IMR-90 (cell line): ENCODE measurements around the gene CPED1. TPM values are rescaled to one million over a fixed set of nuclear protein-coding genes. Genes with fewer than 3 reads are reported as not detected.

ENCODE experiments used
- ATAC-seq: fragments of 200-7000 bp; cut with Tn5 transposase; 2 replicates; pipeline ENCODE4 v1.9.1; 2020; ENCODE audit warnings: low read depth, mild to moderate bottlenecking, moderate library complexity
- BruUV-seq: library from RNA; stranded (reverse); fragments of 400-500 nt; replicated peaks from 2 replicates; lab custom pipeline; 2021; lab: Mats Ljungman, UMichigan
- CTCF ChIA-PET: fragments of 300-600 bp; formaldehyde crosslinking; extraction: SDS; loops from one replicate; lab custom pipeline; 2021; ENCODE audit warnings: antibody characterized with exemption; lab: Yijun Ruan, JAX
- POLR2A ChIA-PET: fragments of 300-600 bp; sonication (Branson Sonifier 250); formaldehyde crosslinking; loops from one replicate; lab custom pipeline; 2022; ENCODE audit warnings: antibody characterized with exemption; ENCODE audit not compliant: unreplicated experiment; lab: Charles Lee
- DNase-seq: peaks from one replicate; pipeline ENCODE4 v3.0.0; 2013
- H2AFZ ChIP-seq: replicated peaks from 2 replicates; pipeline ENCODE3; 2013; ENCODE audit warnings: low read length, mild to moderate bottlenecking; ENCODE audit not compliant: poor library complexity
- H2AK5ac ChIP-seq: 2 replicates; pipeline ENCODE4 v1.6.1; 2013; ENCODE audit warnings: low read depth, low read length, inconsistent platforms
- H2AK9ac ChIP-seq: replicated peaks from 2 replicates; pipeline ENCODE3; 2013; ENCODE audit warnings: mild to moderate bottlenecking, low read depth, low read length, moderate library complexity; ENCODE audit not compliant: poor library complexity
- H2BK120ac ChIP-seq: 2 replicates; pipeline ENCODE4 v1.6.1; 2013; ENCODE audit warnings: low read depth, low read length, inconsistent platforms
- H2BK15ac ChIP-seq: 3 replicates; pipeline ENCODE4 v1.6.1; 2013; ENCODE audit warnings: low read depth, low read length, inconsistent platforms
- H2BK20ac ChIP-seq: 2 replicates; pipeline ENCODE4 v1.6.1; 2013; ENCODE audit warnings: low read depth, mild to moderate bottlenecking, inconsistent platforms, low read length, moderate library complexity
- H2BK5ac ChIP-seq: 2 replicates; pipeline ENCODE4 v1.6.1; 2013; ENCODE audit warnings: mild to moderate bottlenecking, low read depth, low read length, inconsistent platforms; ENCODE audit not compliant: poor library complexity, severe bottlenecking
- H3K14ac ChIP-seq: replicated peaks from 2 replicates; pipeline ENCODE4 v1.6.1; 2013; ENCODE audit warnings: low read depth, low read length, inconsistent platforms
- H3K18ac ChIP-seq: 2 replicates; pipeline ENCODE4 v1.6.1; 2013; ENCODE audit warnings: low read depth, low read length, control low read depth
- H3K23ac ChIP-seq: 2 replicates; pipeline ENCODE4 v1.6.1; 2013; ENCODE audit warnings: low read depth, low read length, inconsistent platforms
- H3K27ac ChIP-seq: 2 replicates; pipeline ENCODE4 v1.5.1; 2013; ENCODE audit warnings: mild to moderate bottlenecking, control low read depth, low read length; ENCODE audit not compliant: insufficient read depth
- H3K27me3 ChIP-seq: 2 replicates; pipeline ENCODE4 v1.6.1; 2013; ENCODE audit warnings: low read length; ENCODE audit not compliant: control insufficient read depth, insufficient read depth
- H3K36me3 ChIP-seq: 2 replicates; pipeline ENCODE4 v1.6.1; 2013; ENCODE audit warnings: low read length, mixed read lengths; ENCODE audit not compliant: control insufficient read depth, insufficient read depth
- H3K4ac ChIP-seq: 2 replicates; pipeline ENCODE4 v1.6.1; 2013; ENCODE audit warnings: low read depth, low read length, inconsistent platforms
- H3K4me1 ChIP-seq: 2 replicates; pipeline ENCODE4 v1.6.1; 2013; ENCODE audit warnings: low read length, mixed read lengths; ENCODE audit not compliant: control insufficient read depth, insufficient read depth
- H3K4me2 ChIP-seq: 2 replicates; pipeline ENCODE4 v1.6.1; 2013; ENCODE audit warnings: low read depth, mild to moderate bottlenecking, control low read depth, low read length, moderate library complexity
- H3K4me3 ChIP-seq: 2 replicates; pipeline ENCODE4 v1.5.1; 2013; ENCODE audit warnings: low read depth, mild to moderate bottlenecking, control low read depth, low read length, moderate library complexity; ENCODE audit not compliant: insufficient read depth
- H3K56ac ChIP-seq: 2 replicates; pipeline ENCODE4 v1.6.1; 2013; ENCODE audit warnings: low read length, inconsistent platforms; ENCODE audit not compliant: insufficient read depth; ENCODE audit errors: extremely low read depth
- H3K79me1 ChIP-seq, 2 experiments: 2 replicates each; pipeline ENCODE4 v1.6.1; 2013; ENCODE audit warnings: low read length in 2 of 2, inconsistent platforms in 1 of 2, low read depth in 1 of 2
- H3K9ac ChIP-seq: 2 replicates; pipeline ENCODE4 v1.6.1; 2013; ENCODE audit warnings: low read depth, low read length, control low read depth
- H3K9me1 ChIP-seq: 2 replicates; pipeline ENCODE4 v1.6.1; 2013; ENCODE audit warnings: low read length, inconsistent platforms; ENCODE audit not compliant: insufficient read depth
- H3K9me3 ChIP-seq: 2 replicates; pipeline ENCODE4 v1.6.1; 2013; ENCODE audit warnings: low read length; ENCODE audit not compliant: control insufficient read depth, insufficient read depth
- H4K20me1 ChIP-seq: 2 replicates; pipeline ENCODE4 v1.6.1; 2013; ENCODE audit warnings: low read length, inconsistent platforms; ENCODE audit not compliant: insufficient read depth
- H4K5ac ChIP-seq: 2 replicates; pipeline ENCODE4 v1.6.1; 2013; ENCODE audit warnings: mild to moderate bottlenecking, low read depth, low read length, control low read depth
- H4K8ac ChIP-seq, 2 experiments: 2 replicates each; pipeline ENCODE4 v1.6.1; 2013; ENCODE audit warnings: low read depth in 2 of 2, low read length in 2 of 2, control low read depth in 1 of 2, inconsistent platforms in 1 of 2
- H4K91ac ChIP-seq: 2 replicates; pipeline ENCODE4 v1.6.1; 2013; ENCODE audit warnings: low read depth, low read length, inconsistent platforms; ENCODE audit not compliant: insufficient read depth
- CEBPB ChIP-seq: IDR thresholded peaks from 2 replicates; pipeline ENCODE4 v1.6.1; 2012; ENCODE audit warnings: low read depth, low read length, improper control_type of control experiment
- MAFK ChIP-seq: IDR thresholded peaks from 2 replicates; pipeline ENCODE4 v1.6.1; 2012; ENCODE audit warnings: low read depth, low read length, improper control_type of control experiment
- MAZ ChIP-seq: IDR thresholded peaks from 2 replicates; pipeline ENCODE4 v1.6.1; 2012; ENCODE audit warnings: low read depth, mild to moderate bottlenecking, low read length, improper control_type of control experiment, moderate library complexity, borderline replicate concordance
- NFE2L2 ChIP-seq: fragments of 150-350 bp; IDR thresholded peaks from 2 replicates; pipeline ENCODE4 v1.6.1; 2016; ENCODE audit warnings: low read depth, mild to moderate bottlenecking, low read length
- RCOR1 ChIP-seq: IDR thresholded peaks from 2 replicates; pipeline ENCODE4 v1.6.1; 2012; ENCODE audit warnings: mild to moderate bottlenecking, low read length, improper control_type of control experiment; ENCODE audit not compliant: insufficient replicate concordance
- WGBS, 2 experiments: methylation state at CpG; one replicate each; pipeline versions ENCODE4 v1.1.5 to v1.1.7; 2013; ENCODE audit warnings: missing lambda C conversion rate in 2 of 2; ENCODE audit not compliant: insufficient read length in 1 of 2; ENCODE audit errors: extremely low coverage in 2 of 2; 5-methylcytosine and 5-hydroxymethylcytosine counted together
- dilution Hi-C: fragments of 300-500 bp; cut with HindIII; formaldehyde crosslinking; loops from one replicate; pipeline ENCODE4 v1.14.3; 2018; ENCODE audit warnings: low sequenced_read_pairs; ENCODE audit not compliant: unreplicated experiment
- in situ Hi-C: fragments of 300-500 bp; cut with MboI; formaldehyde crosslinking; loops from 3 replicates; pipeline ENCODE4 v1.14.3; 2019; ENCODE audit warnings: low sequenced_read_pairs, inconsistent platforms, mixed read lengths
- intact Hi-C: fragments of 100-400 bp; cut with micrococcal nuclease; formaldehyde crosslinking; loops from 2 replicates; pipeline ENCODE4 v1.10.0; 2022
- polyA plus RNA-seq, 3 experiments: library from polyadenylated mRNA; depleted of rRNA; stranded (reverse); fragments of >200 nt; gene quantifications; 2 replicates each; pipeline ENCODE4 v1.2.3, GENCODE V29; 2012; ENCODE audit warnings: low replicate concordance in 1 of 3
- total RNA-seq: library from RNA; depleted of rRNA; stranded (reverse); fragments of >200 nt; gene quantifications from 2 replicates; pipeline ENCODE4 v1.2.3, GENCODE V29; 2012
- TF ChIP-seq, protein P1 (sequence below): fragments of 150-350 bp; IDR thresholded peaks from 2 replicates; pipeline ENCODE4 v1.6.1; 2017; ENCODE audit warnings: mild to moderate bottlenecking, antibody characterized with exemption, low read length, low read depth
- TF ChIP-seq, protein P2 (sequence below): conservative IDR thresholded peaks from 2 replicates; pipeline ENCODE4 v1.5.1; 2012; ENCODE audit warnings: mild to moderate bottlenecking, low read depth, low read length, improper control_type of control experiment

CPED1 gene
- total and polyA plus RNA-seq, 2 of the 4 experiments (the other 2 are of a cell fraction) = 31.2 to 96.8 TPM

DNA sequence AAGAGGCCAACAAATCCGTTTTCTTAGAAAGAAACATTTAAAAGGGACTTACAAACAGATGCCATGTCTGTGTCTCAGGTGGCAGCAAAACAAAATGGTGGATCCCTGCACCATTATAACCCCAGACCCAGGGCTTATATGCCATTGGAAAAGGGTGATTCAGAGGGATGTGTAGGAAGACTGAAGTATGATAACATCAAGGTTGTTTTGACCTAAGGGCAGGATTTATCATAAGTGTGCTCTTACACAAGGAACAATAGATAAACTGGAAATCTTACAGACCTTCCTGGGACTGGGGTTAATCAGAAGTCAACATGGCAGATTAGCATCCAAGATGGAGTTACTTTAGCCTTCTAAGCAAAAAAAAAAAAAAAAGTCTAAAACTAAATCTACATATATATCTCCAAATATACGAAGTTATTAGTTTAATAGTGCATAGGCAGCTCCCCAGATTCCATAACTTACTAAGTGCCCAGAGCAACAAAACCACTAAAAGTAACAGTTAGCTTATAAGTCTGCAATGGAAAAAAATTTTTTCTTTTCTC, 306.0 kb downstream of the CPED1 start:
- intact Hi-C loops = no loop called here
- Histone ChIP-seq H2BK20ac (no peak overlapping the region), H4K91ac (no peak overlapping the region), H3K36me3 (peaks cover 3% of the 10 kb centered on the region), H2AK5ac (no peak overlapping the region), H3K27ac (no peak overlapping the region), H3K9ac (no peak overlapping the region), H3K18ac (no peak overlapping the region), H4K8ac (no peak overlapping the region), H2AK9ac (no peak overlapping the region), H3K4me1 (no peaks in the 10 kb centered on the region; the same call in 1 of the 2 replicates), H3K4me2 (no peak overlapping the region), H3K4ac (no peak overlapping the region), H2BK5ac (no peak overlapping the region), H3K56ac (no peak overlapping the region), H2BK120ac (no peak overlapping the region), H3K23ac (no peak overlapping the region), H4K5ac (no peak overlapping the region), H3K4me3 (no peak overlapping the region), H3K79me1 (peaks cover 3 to 4% of the 10 kb centered on the region in 2 experiments; a peak in 1 of 4 replicates), H2BK15ac (no peak overlapping the region), H2AFZ (no peak overlapping the region), H3K9me3 (no peaks in the 10 kb centered on the region; the same call in 1 of the 2 replicates), H3K27me3 (no peaks in the 10 kb centered on the region), H3K14ac (no peak overlapping the region), H3K9me1 (peaks cover 6% of the 10 kb centered on the region; the same call in 1 of the 2 replicates), H4K20me1 (no peaks in the 10 kb centered on the region)
- in situ Hi-C loops = no loop called here
- no CpG with 5 or more reads among the region's 2 CpGs for WGBS, 2 experiments
- dilution Hi-C loops = no loop called here
- BruUV-seq = no TSS peak
- POLR2A ChIA-PET = interaction anchor here (0.6 kb wide), 1 partner anchor 148 kb away, joined by 3 read pairs; no protein-coding TSS in a partner anchor
- TF ChIP-seq MAZ (no peak), MAFK (no peak), RCOR1 (no peak), CEBPB (no peak), NFE2L2 (no peak)
- TF ChIP-seq, protein P1, sequence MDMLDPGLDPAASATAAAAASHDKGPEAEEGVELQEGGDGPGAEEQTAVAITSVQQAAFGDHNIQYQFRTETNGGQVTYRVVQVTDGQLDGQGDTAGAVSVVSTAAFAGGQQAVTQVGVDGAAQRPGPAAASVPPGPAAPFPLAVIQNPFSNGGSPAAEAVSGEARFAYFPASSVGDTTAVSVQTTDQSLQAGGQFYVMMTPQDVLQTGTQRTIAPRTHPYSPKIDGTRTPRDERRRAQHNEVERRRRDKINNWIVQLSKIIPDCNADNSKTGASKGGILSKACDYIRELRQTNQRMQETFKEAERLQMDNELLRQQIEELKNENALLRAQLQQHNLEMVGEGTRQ = no peak
- TF ChIP-seq, protein P2, sequence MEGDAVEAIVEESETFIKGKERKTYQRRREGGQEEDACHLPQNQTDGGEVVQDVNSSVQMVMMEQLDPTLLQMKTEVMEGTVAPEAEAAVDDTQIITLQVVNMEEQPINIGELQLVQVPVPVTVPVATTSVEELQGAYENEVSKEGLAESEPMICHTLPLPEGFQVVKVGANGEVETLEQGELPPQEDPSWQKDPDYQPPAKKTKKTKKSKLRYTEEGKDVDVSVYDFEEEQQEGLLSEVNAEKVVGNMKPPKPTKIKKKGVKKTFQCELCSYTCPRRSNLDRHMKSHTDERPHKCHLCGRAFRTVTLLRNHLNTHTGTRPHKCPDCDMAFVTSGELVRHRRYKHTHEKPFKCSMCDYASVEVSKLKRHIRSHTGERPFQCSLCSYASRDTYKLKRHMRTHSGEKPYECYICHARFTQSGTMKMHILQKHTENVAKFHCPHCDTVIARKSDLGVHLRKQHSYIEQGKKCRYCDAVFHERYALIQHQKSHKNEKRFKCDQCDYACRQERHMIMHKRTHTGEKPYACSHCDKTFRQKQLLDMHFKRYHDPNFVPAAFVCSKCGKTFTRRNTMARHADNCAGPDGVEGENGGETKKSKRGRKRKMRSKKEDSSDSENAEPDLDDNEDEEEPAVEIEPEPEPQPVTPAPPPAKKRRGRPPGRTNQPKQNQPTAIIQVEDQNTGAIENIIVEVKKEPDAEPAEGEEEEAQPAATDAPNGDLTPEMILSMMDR = no peak
- ATAC-seq (no peak), DNase-seq (no peak)
- CTCF ChIA-PET = interaction anchor here (1.8 kb wide), 1 partner anchor 15 kb away, joined by 8 read pairs; no protein-coding TSS in a partner anchor
